Adipose tissue (tissue), 3 donors: Measurements from ENCODE around the gene PTGES3. TPM values are rescaled to one million over a fixed set of nuclear protein-coding genes. Genes with fewer than 3 reads are reported as not detected.

ENCODE experiments used
- H3K27ac ChIP-seq: one replicate; pipeline ENCODE4 v1.5.1; 2013; ENCODE audit warnings: low read depth, low read length
- WGBS, 3 donors: extraction: QIAGEN DNeasy Blood & Tissue Kit; methylation state at CpG; one replicate each; pipeline ENCODE4 v1.1.7; 2013; 5-methylcytosine and 5-hydroxymethylcytosine counted together
- polyA plus RNA-seq, 3 donors: library from polyadenylated mRNA; stranded (reverse); fragments of 200-250 nt; gene quantifications; one replicate each; pipeline ENCODE4 v1.2.3, GENCODE V29; 2013
- donor health status: healthy with polysubstance abuse.
- donor health status: Bipolar disorder and iron deficiency.
- donor health status: healthy.

PTGES3 gene
- polyA plus RNA-seq, 3 donors, result 70.2 to 165 (median 99.6) TPM

DNA sequence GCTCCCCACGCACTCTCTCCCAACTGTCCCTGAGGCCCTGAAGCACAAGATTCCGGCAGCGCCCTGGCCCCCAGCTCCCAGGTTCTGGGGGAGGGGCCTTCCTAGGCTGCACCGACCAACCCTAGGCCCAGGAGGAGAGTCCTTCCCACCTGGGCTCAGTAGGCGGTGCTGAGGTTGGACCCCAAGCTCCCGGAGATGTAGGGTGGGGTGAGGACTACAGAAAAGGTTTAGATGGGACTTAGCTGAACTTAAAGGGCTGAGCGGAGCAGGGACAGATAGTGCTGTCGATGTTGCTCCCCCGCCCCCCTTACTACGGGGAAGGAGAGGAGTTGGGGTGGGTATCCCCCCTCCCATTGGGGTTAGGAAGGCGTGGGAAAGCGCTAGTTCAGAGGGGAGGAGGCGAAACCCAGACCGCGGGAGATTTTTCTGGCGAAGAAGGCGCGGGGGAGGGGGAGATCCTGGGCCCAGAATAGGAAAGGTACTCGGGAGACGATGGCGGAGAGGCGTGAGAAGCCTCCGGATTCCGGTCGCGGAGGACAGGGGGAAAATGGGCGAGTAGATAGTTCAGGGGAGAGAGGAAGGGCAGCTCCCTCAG lies 53.7 kb downstream of the PTGES3 start:
- 0 to 3% (median 1%) methylated on average over 27 of the region's 27 CpGs for WGBS, 3 donors
- peak overlapping the region; percentile 25 for H3K27ac ChIP-seq

GRCh38 chr12:56633468-56634241 lies 54.4 kb downstream of the PTGES3 start:
- no peak overlapping the region for H3K27ac ChIP-seq
- 29 to 56% (median 50%) methylated on average over 12 of the region's 12 CpGs for WGBS, 3 donors

- 43 to 52% (median 45%) methylated on average over 4 of the region's 4 CpGs for WGBS, 3 donors
- H3K27ac ChIP-seq, result no peak overlapping the region
Observed at GRCh38 chr12:56632701-56633467, 55.2 kb downstream of the PTGES3 start.

GRCh38 chr12:56631790-56632700 lies 56.0 kb downstream of the PTGES3 start:
- H3K27ac ChIP-seq, result no peak overlapping the region
- 4 to 6% (median 5%) methylated on average over 13 of the region's 13 CpGs for WGBS, 3 donors

- H3K27ac ChIP-seq, result peak within 1 kb of the TSS; percentile 70
- 1 to 2% (median 1%) methylated on average over 13 to 31 of the region's 31 CpGs for WGBS, 3 donors
Observed at GRCh38 chr12:56630180-56630632, 57.9 kb downstream of the PTGES3 start, which contains the start of gene BAZ2A. BAZ2A (minus strand) TSS chr12:56630326; CDS start chr12:56617530, 12,796 bp downstream.

DNA sequence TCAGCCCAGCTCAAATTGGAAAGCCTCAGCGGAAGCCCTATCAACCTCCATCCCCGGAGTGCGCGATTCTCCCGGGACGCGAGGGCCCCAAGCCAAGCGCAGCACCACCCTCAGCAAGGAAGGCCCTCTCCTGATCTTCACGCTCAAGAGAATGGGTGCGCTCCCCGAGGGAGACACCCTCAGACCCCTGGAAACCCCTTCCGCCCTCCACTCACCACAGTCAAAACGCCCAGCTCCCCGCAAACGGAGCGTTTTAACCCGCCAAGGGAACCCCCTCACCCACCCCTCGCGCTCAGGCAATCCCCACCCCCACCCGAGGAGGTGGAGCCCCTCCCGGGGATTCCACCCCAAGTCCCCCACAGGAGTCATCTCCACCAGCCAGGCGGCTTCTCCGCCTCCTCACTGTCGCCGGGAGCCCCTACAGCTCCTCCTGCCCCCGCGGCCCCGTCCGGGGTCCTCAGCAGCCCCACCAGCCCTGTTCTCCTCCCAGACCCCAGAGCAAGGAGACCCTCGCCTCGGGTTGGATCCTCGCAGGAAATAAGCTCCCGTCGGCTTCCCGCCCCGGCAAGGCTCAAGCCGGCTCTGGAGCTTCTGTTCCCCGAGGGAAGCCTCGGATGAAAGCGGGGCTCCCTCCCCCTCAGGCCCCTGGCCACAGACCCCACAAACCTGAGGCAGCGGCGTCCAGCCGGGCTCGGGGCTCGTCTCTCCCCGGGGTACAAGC lies 58.5 kb downstream of the PTGES3 start:
- 0 to 1% (median 0%) methylated on average over 46 of the region's 46 CpGs for WGBS, 3 donors
- peak overlapping the region; percentile 70 for H3K27ac ChIP-seq

- H3K27ac ChIP-seq, result peak overlapping the region; percentile 70
- whole genome bisulfite sequencing, 3 donors, result 0% methylated on average over 18 of the region's 18 CpGs
Observed at GRCh38 chr12:56628671-56629458, 59.2 kb downstream of the PTGES3 start.

GRCh38 chr12:56626701-56627100 lies 61.4 kb downstream of the PTGES3 start:
- no peak overlapping the region for H3K27ac ChIP-seq

- WGBS, 3 donors, result 77 to 88% (median 81%) methylated on average over 1 of the region's 1 CpG
- H3K27ac ChIP-seq, result no peak overlapping the region
Observed at GRCh38 chr12:56622535-56622934, 65.5 kb downstream of the PTGES3 start.

DNA sequence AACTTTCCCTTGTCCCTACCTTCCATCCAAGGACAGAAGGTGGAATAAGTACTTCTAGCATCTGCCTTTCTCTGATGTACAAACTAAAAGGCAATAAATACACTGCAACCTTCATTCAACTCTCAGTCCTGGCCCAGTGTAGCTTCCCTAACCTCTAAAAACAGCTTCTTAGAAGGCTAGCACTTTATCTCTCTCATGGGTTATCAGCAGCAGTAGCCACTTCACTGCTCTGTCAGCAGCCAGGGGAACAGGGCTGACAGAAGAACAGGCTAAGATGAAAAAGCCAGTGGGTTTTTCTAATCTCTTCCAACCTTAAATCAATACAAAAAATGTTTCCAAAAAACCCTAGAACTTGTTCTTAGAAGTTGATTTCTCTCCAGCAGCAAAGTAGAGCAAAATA lies 71.2 kb downstream of the PTGES3 start:
- H3K27ac ChIP-seq, result no peak overlapping the region

DNA sequence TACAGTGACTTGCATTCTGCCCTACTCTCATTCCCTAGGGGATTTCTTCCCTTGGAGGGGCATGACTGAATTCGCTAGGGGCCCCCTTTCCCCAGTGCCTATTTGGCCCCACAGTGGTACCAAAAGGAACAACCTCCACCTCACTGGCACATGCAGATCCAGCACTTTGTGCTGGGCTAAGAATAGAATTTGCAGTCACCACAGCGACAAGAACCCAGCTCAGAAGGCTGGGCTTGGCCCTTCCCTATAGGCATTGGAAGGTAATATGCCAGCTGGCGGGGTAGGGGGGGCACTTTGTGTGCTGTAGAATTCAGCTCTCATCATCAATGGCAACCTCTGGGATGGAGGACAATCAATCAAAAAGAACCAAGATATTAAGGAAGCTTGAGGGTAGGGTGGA lies 71.8 kb downstream of the PTGES3 start:
- 91 to 97% (median 92%) methylated on average over 3 of the region's 3 CpGs for whole genome bisulfite sequencing, 3 donors
- H3K27ac ChIP-seq, result no peak overlapping the region

GRCh38 chr12:56614627-56615026 lies 73.5 kb downstream of the PTGES3 start:
- H3K27ac ChIP-seq, result no peak overlapping the region
- 85 to 87% (median 86%) methylated on average over 8 of the region's 8 CpGs for WGBS, 3 donors

Other genes with a start within 250 kb of the PTGES3 start
- gene TIMELESS, start 238.9 kb downstream of the PTGES3 start, polyA plus RNA-seq, result 1 to 10 TPM; 3.9 to 5.0 (median 4.7) TPM
- gene MIP, start 233.6 kb downstream of the PTGES3 start, polyA plus RNA-seq, result under 1 TPM in 1 of 3 donors, not detected in 2; 0.16 TPM
- 1 to 10 TPM; 2.0 to 2.5 (median 2.3) TPM for gene SPRYD4, start 219.7 kb downstream of the PTGES3 start, polyA plus RNA-seq
- 10 to 100 TPM in 1 of 3 donors, under 1 TPM in 2; 0.34 to 61.5 (median 0.71) TPM for gene GLS2, start 200.1 kb downstream of the PTGES3 start, polyA plus RNA-seq
- 10 to 100 TPM in 2 of 3 donors, 1 to 10 TPM in 1; 3.3 to 24.4 (median 12.6) TPM for gene RBMS2, start 166.5 kb downstream of the PTGES3 start, polyA plus RNA-seq
- gene BAZ2A, start 58.0 kb downstream of the PTGES3 start, polyA plus RNA-seq, result 10 to 100 TPM; 18.9 to 56.0 (median 29.3) TPM
- gene ATP5F1B, start 42.3 kb downstream of the PTGES3 start, polyA plus RNA-seq, result 100 to 1,000 TPM; 365 to 916 (median 482) TPM
- gene NACA, start 37.0 kb upstream of the PTGES3 start, polyA plus RNA-seq, result 1,000 to 10,000 TPM; 1,057 to 2,520 (median 1,609) TPM
- 1 to 10 TPM; 3.3 to 5.8 (median 5.1) TPM for gene PRIM1, start 64.0 kb upstream of the PTGES3 start, polyA plus RNA-seq
- gene HSD17B6, start 75.0 kb upstream of the PTGES3 start, polyA plus RNA-seq, result 1 to 10 TPM in 2 of 3 donors, under 1 TPM in 1; 0.13 to 1.8 (median 1.3) TPM
- not detected for gene SDR9C7, start 246.1 kb upstream of the PTGES3 start, polyA plus RNA-seq